Ecto neural progenitor cell (in vitro differentiated cells): ENCODE measurements around the gene NR5A1.

ENCODE experiments used
- DNase-seq: peaks from one replicate; pipeline ENCODE4 v3.0.0-alpha.2; 2018; ENCODE audit warnings: low spot score

Gene NR5A1

DNA sequence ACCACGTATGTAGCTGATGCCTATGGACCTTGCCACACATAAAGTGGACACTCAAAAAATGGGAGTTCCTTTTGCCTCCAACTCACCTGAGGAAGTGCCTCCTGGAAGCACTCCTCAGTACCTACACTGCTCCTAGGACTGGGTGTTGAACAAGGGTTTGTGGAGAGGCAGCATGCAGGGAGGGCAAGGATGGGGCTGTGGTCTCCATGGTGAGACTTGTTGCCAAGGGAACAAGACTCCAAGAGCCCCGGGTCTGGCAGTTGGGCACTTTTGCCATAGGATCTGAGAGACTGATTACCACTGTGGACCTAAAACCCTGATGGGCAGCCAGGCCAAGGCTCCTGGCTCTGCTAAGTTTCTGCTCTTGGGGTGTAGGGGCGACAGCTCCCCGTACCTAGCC, 6.9 kb upstream of the NR5A1 start:
- DNase-seq = no peak

DNA sequence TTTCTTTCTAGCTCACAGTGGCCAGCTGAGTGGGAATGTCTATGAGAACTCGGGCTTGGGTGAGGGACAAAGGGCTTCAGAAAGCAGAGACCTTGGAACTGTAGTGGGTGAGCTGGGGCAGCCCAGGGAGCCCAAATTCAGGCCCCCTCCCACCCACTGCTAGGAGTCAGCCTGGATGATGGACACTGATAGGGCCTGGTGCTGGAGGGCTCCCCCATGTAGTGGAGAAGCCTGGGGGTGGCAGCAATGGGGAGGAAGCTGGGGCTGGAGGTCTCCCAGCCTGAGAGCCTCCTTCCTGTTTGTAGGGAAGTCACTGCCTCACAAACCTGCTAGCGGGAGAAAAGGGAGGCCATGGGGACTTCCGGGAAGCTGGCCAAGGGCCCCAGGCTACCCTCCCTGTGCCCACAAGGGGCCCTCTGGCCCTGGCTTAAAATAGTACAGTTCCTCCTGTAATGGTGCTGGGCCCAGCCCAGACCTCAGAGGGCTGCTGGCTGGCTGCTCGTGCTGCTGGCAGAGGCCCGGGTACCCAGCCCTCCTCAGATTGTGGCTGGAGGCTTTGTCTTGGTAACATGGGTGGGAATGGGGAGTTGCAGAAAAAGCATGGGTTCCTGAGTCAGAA, 6.3 kb upstream of the NR5A1 start:
- DNase-seq = no peak

DNA sequence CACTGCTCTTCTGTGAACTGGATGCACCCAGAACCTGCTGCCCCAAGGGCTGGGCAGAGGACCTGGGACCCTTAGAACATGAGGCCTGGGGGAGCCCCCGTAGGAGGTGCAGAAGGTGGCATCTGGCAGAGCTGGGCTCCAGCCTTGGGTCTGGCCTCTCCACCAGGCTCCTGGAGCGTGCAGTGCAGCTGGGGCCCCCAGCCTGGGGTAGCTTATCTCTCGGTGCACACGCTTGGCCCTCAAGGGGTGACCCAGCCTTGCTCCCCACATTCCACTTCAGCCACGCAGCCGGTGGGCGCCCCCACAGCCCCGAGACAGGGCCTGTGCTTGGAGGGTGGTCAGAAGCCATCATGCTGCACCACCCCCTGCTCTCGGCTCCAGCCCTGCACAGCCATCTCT, 5.6 kb upstream of the NR5A1 start:
- no peak for DNase-seq

DNA sequence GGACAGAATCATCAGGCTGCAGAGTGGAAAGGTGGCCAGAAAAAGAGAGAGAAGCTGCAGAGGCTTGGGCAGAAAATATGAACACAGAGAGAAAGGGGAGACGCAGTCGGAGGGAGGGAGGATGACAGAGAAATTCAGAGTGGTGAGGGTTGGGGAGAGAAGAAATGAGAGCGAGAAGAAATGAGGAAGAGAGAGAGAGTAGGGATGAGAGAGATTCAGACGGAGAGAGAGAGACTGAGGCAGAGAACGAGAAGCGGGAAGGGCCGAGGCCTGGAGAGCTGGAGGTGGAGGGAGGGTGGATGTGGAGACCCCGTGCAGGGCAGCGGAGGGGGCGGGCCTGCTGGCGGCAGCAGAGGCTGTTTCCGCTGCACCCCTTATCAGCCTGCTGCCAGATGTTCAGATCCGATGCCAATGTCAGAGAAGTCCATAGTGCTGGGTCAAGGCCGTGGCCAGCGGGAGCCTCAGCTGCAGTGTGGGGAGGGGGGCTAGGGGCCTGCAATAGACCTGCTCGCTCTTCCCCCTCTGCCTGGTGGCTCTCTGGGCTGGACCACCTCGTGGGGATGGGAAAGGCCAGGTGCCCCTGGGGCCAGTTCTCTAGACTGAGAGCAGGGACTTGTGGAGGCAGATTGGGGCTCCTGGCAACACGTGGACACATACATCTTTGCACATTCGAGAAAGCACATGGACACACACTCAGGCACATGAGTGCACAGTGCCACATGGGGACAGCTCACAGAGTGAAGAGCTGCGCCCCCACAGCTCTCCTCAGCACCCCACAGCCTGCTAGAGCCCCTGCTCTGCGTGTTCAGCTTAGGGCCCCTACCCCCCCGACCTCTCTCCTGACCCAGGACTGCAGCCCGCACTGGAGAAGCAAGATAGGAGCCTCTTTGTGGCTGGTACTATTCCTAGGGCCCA, 4.9 kb upstream of the NR5A1 start:
- DNase-seq = no peak

DNA sequence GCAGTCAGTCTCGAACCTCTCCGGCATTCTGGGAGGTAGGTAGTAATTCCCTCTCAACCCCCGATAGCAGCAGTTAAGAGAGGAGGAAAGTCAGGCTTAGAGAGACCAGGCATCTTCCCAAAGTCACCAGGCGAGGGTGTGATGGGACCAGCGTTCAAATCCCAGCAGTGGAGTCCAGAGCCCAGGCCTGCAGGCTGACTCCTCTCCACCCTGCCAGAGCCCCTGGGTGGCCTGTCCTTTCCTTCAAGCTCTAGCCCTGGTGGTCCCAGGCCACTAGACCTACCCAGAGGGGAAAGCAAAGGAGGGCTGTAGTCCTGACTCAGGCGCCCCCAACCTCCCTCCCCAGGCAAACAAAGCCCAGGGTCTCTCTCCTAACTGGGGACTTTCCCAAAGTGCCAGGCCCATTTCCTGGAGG, 4.2 kb upstream of the NR5A1 start:
- DNase-seq = no peak

DNA sequence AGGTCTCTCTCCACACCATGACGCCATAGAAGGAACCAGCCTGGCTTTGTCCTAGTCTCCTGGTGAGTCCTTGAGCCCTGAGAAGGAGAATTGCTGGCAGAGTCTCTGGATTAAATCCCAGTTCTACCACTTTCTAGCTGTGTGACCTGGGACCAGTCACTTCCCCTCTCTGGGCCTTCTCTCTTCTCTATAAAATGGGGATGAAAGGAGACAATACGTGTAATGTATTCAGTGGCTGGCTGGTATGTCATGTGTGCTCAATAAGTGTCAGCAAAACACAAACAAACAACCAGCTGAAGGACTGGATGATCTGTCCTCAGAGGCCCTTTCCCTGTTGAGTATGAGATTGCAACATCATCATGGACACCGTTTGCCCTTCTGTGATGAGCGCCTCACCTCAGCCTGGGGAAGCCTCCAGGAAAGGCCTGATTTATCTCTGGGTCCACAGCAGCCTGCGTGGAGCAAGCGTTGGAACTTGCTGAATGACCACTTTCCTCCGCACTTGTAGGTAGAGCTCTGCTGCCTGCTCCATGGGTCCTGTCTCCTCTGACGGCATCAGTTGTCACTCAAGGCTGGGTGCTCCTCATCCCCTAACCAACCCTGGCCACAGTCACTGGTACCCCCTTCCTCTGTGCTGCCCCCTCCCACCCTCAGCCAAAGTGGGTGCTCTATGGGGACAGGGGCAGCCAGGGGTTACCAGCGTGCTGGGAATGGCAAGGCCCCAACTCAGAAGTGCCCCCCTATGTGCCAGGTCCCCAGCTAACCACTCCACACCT, 3.6 kb upstream of the NR5A1 start:
- no peak for DNase-seq

DNA sequence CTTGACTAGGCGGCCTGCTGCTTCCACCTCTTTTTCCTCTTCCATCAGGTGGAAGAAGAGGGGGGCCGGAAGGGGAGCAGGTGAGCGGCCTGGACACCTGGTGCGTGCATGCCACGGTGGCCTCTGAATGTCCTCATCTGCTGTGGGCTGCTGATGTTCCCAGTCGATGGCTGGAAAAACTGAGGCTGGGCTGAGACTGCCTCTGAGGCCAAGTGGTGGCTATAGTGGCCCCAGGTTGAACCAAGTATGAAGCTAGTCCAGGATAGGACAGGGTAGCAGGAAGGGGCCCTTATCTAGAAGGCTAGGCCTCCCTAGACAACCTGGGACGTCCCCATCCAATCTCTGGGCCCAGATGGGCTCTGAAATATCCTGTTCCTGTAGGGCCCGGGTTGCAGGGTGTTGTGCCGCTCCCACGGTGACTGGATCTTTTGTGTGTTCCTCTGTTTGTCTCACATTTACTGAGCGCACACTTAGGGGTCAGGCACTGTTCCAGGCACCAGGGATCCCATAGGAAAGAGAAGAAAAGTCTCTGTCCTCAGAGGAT, 753 bp upstream of the NR5A1 start:
- no peak for DNase-seq

DNA sequence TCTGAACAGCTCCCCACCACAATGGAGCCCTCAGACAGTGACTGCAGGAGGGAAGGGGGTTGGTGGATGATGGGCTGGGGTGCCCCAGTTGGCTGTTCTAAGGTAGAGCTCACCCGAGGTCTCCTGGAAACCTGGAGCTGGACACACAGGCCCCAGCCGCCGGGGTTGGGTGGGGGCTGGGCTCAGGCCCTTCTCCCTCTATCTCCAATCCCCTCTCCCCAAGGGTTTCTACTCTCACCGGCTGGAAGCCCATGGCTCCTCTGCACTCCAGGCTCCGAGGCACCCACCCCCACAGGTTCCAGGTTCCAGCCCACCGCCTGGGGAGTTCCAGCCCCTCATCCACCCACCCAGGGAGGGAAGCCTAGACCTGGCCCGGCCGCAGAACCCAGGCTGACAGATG, 766 bp downstream of the NR5A1 start:
- no peak for DNase-seq

DNA sequence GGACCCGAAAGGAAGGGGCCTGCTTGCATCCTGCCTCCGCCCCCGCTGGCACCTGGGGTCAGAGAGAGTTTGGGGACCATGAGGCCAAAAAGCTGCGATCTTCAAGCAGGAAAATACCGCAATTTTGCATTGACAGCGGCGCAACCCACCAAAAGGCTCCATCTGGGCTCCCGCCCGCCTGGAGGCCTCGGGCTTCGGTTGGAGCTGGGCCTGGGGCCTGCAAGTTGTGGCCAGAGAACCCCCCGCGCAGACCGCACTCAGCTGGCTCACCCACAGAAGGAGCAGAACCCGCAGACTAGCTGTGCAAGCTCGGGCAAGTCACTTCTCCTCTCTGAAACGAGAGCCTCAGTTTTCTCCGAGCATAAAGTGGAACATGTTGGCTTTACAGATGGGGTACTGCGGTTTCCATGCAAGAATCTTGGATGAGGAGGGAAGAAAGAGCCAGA, 1.3 kb downstream of the NR5A1 start:
- no peak for DNase-seq

DNA sequence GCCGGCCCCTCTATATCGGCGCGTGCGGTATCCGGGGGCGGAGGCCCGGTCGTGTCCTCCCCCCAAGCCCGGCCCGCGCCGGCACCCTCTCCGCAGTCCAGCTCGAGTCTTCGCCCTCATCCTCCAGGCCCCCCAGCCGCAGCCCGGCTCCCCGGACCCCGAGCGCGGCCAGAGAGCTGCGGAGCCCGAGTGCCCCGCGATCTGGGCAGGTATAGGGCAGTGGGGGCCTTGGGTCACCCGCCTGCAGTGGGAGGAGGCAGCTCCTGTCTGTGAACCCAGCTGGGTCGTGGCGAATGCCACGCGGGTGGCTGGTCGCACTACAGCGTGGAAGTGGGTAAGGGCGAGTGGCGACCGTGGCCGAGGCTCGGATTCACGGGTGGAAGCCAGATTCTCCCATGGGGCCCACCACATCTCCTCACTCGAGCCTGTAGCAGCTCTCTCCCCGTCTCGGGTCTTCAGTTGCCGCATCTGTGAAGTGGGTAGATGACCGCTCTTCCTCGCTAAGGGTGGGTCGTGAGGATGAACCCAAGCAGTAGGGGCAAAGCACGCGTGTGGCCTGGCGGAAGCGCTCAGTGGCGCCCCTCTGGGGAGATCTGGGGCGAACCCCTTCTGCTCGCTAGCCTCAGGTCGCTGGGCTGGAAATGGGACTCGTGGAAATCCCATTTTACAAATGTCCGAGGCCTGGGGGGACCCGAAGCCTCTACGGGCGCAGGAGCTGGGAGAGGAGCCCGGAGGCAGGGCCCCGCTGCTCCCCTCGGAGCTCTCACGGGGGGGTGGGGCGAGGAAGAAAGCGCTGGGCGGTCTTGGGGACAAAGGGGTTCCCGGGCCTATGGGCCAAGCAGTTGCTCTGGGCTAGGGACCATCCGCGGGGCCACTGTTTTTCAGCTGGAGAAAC, 1.9 kb downstream of the NR5A1 start:
- no peak for DNase-seq

DNA sequence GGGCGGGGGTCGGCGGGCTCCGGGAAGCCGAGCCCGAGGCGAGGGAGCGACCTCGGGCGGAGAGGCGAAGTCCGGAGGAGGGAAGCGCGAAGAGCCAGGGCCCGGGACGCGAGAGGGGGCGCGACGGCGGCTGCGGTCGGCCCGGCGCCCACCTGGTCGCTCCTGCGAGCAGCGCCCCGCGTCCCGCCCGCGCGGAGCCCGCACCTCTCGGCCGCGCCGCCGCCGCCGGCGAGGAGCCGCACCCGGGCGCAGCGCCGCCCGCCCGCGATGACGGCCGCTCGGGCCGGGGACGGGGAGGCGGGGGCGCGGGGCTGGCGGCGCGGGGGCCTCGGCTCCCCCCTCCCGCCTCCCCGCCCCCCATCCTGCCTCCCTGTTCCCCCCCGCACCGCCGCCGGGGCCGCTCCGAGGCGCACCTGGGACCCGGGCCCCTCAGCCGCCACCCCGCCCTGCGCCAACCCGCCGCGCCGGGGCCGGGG, 2.6 kb downstream of the NR5A1 start:
- no peak for DNase-seq

DNA sequence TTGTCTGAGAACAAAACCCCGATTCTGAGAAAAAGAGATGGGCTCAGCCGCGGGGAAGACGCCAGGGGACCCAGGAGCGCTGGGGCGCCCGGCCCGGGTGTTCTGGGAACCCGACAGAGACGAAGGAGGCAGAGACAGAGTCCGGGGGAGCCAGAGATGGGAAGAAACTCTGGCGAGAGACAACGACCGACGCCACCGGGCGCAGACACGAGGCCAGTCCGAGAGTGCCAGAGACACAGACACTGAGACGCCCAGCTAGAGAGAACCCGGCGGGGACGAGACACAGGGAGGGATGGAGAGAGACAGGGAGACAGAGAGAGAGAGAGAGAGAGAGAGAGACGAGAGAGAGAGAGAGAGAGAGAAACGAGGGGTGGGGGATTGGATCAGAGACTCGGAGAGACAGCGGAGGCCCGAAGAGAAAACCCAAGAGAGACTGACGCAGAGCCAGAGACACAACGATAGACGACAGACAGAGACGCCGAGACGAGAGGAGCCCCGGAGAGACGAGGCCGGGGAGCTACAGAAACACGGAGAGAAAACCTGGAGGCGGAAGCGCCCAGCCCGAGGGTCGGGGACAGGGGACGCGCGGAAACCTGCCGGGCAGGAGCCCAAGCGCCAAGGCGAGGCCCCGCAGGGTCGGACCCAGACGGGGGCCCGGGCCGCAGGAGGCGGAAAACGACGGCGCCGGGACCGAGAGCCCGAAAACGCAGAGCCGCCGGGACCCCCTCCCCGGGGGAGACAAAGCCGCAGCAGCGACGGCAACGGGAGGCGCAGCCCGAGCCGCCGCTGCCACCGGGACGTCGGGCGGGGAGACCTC, 3.3 kb downstream of the NR5A1 start:
- DNase-seq = no peak

DNA sequence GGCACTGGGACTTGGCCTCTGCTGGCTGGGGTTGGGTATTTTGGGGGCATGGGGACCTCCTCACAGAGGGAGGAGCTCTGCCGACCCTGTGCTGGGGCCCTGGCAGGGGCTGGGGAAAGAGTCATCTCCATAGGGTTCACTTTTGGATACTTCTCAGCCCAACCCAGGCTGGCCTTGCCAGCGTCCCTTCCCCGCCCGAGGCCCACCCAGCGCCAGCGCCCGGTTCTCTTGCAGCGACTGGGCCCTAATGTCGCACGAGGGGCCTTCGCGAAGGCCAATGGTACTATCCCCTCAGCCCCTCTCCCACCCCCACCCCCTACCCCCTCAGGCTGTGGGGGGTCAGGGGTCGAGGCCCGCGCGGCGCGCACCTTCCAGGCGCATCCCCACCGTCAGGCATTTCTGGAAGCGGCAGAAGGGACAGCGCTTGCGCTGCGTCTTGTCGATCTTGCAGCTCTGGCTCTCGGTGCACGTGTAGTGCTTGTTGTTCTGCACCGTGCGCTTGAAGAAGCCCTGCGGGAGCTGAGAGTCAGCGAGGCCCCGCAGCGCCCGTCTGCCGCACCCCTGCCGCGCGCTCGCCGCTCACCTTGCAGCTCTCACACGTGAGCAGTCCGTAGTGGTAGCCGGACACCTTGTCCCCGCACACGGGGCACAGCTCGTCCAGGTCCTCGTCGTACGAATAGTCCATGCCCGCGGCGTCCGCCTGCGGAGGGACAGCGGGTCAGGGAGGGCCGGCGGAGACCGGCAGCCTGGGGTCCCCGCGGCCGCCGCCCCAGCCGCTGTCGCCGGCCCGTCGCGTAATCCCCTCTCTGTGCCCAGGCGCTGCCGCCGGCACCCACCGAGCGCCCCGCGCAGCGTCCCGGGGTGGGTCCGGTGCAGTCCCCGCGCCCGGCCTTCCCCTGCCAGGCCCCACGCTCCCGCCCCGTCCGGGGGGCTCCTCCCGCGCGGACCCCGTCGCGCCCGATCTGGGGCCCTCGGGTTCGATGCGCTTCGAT, 4.2 kb downstream of the NR5A1 start:
- no peak for DNase-seq

DNA sequence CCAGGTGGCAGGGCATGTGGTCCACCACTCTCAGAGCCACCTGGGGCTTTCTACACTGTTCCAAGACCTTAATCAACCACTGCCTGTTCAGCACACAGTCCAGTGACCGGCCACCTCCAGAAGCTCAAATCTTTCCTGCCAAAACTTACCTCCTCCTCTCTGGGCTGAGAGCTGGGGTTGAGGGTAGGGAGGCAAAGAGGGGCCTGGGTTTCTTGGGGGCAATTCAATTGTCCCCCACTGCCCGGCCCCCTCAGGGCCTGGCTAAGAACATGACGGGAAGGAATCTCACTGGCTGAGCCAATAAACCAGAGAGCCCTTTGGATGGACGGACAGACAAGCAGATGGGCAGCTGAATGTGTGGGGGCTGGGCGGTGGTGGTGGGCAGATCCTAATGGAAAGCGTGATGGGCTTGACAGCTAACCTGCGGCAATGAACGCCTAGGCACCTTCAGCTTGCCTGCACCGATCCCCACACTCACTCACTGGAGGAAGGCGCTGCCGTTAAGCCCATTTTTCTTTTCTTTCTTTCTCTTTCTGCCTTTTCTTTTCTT, 5.4 kb downstream of the NR5A1 start:
- no peak for DNase-seq

DNA sequence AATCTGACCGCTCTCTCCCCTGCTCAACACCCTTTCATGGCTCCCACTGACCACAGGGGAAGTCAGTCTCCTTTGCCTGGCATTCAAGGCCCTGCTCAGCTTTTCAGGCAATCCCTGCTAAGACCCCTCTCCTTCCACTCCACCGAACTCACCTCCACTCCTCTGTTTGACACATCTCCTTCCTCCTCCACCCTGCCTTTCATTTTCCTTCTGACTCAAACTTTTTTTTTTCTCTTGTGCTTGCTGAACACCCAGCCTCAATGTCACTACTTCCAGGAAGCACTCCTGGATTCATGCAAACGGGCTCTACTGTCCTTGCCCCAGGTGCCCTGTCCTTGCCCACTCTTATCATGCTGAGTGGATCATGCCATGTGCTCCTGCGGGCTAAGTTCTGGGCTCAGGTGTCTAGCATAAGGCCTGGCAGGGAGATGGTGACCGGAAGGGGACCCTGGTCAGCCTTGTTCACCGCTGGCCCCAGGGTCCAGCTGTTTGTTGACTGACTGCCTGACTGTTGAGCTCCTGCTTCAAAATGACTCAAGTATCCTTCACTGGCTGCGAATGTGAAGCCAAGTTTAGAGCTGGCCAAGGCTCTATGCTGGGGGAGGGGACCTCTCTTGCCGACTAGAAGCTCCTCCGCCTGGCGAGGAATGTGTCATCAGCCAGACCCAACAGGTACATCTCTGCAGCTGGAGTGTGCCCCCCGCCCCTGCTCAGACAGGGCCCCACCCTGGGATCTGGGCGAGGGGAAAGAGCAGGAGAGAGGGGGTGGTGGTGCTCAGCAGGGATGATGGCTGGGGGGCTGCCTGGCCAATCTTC, 6.2 kb downstream of the NR5A1 start:
- DNase-seq = no peak

DNA sequence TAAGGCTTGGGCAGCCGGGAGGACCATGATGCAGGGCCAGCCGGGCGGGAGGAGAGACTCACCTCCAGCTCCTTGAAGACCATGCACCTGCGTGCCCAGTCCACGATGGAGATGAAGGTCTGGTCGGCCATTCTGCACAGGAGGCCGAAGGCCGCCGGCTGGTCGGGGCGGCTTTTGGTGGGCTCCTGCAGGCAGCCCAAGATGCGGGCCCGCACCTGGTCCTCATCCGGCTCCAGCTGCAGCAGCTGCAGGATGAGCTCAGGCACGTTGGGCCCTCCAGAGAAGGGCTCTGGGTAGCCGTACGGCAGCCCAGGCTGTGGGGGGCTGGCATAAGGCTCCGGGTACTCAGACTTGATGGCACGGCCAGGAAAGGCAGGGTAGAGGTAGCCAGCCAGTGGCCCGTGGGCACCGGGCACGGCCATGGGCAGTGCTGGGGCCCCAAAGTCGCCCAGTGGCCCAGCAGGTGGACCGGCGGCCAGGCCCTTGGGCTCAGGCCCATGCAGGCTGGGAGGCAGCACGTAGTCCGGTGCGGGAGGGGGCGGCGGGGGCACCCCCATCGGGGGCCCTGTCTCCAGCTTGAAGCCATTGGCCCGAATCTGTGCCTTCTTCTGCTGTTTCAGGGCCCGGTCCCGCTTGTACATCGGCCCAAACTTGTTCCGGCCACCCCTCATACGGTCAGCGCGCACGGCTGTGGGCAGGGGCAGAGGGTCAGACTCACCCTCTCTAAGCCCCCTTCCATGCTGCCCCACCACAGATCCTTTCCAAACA, 7.0 kb downstream of the NR5A1 start:
- no peak for DNase-seq

DNA sequence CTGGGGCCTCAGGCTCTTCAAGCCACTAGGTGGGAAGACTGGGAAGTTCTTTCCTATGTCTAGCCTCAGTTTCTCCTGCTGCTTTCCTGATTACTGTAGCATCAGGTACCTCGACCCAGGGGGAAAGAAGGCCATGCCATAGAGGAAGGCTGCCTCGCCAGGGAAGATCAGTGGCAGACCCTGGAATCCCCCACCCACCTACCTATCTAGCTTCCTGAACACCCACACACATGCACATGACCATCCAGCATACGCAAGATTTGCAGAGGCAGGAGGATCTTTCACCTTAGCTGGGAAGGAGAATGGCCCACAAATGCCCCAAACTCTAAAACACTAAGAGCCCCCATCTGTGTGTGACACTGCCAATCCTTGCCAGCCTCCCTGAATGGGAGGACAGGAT, 8.0 kb downstream of the NR5A1 start:
- DNase-seq = no peak
